ENCODE results near the gene SPOP. TPM values are rescaled to one million over a fixed set of nuclear protein-coding genes. Genes with fewer than 3 reads are reported as not detected.
A peak's percentile ranks its signal among the peaks of the same experiment; 100 is the strongest.

SPOP gene
- total and polyA plus RNA-seq, 9 of the 15 experiments (the other 6 are each of a cell fraction or from before 2014, with no cell fraction given) = 34.2 to 65.9 (median 39.7) TPM

GRCh38 chr17:49582055-49582722 lies 95.7 kb downstream of the SPOP start:
- in situ Hi-C loops (cut with MboI) = no loop called here
- H3K4me3 ChIP-seq = no peak overlapping the region
- no peak for ATAC-seq

More at GRCh38 chr17:49582055-49582722, 95.7 kb downstream of the SPOP start:
- Histone ChIP-seq H3K4me1 (replicated peaks in 1 of 2; ENCODE audit: control insufficient read depth in 2 of 2, insufficient read depth in 2 of 2, low read length in 2 of 2) (peaks cover 7 to 31% of the 10 kb centered on the region in 2 experiments; a peak in 4 of 5 replicates), H3K9ac (ENCODE audit: insufficient read depth in 1 of 2, low read depth in 2 of 2, low read length in 2 of 2) (no peak overlapping the region), H3K9me3 (replicated peaks; ENCODE audit: control insufficient read depth, insufficient read depth, low read depth, low read length) (no peaks in the 10 kb centered on the region), H3K27ac (ENCODE audit: extremely low read depth, low read depth, low read length) (no peak overlapping the region), H2AFZ (ENCODE audit: low read depth, low read length) (no peak overlapping the region), H3K27me3 (ENCODE audit: control insufficient read depth in 2 of 2, insufficient read depth in 2 of 2, low read length in 2 of 2) (no peaks in the 10 kb centered on the region), H4K20me1 (replicated peaks; ENCODE audit: control insufficient read depth, insufficient read depth, low read length) (peaks cover 7% of the 10 kb centered on the region), H3K36me3 (ENCODE audit: control insufficient read depth, insufficient read depth, low read length) (no peaks in the 10 kb centered on the region), H3K79me2 (ENCODE audit: control insufficient read depth, insufficient read depth, low read length) (no peaks in the 10 kb centered on the region), H3K4me2 (ENCODE audit: insufficient read depth, low read length) (no peak overlapping the region), H3K9me1 (ENCODE audit: control insufficient read depth, insufficient read depth, low read length) (no peaks in the 10 kb centered on the region)
- no TSS peak for BruUV-seq (replicated peaks)
- no peak for DNase-seq (ENCODE audit: extremely low read depth in 1 of 4, low spot score in 3 of 4)
- FAIRE-seq = no peak
- intact Hi-C loops (cut with micrococcal nuclease) = no loop called here
- ChIA-PET CTCF (ENCODE audit: low intra/inter-chr PET ratio) (no interaction called here), POLR2A (interaction anchor here (0.6 kb wide), 1 partner anchor 14 kb away, joined by 3 read pairs; no protein-coding TSS in a partner anchor)
- 26% methylated on average over 11 of the region's 12 CpGs for WGBS (ENCODE audit: insufficient coverage, low coverage, missing lambda C conversion rate)
- TF ChIP-seq ZNF316 (IDR thresholded peaks at IDR 0.05) (0 out of 2 replicates have a peak, but pooled peaks have one; percentile 26), NR1H2 (CRISPR knock-in tag; IDR thresholded peaks at IDR 0.05) (no peak), VEZF1 (CRISPR knock-in tag; IDR thresholded peaks at IDR 0.05) (no peak)
